Endometrial microvascular endothelial cells (primary cell): ENCODE data around the gene RREB1. TPM values are rescaled to one million over a fixed set of nuclear protein-coding genes. Genes with fewer than 3 reads are reported as not detected.

Experiments used
- in situ Hi-C: cut with HindIII; loops from 2 replicates; pipeline ENCODE4 v1.10.0; 2017; ENCODE audit warnings: low sequenced_read_pairs, low pct_unique_long_range_greater_than_20kb; ENCODE audit errors: inconsistent ontology term
- total RNA-seq: library from RNA; depleted of rRNA; stranded (reverse); fragments of >200 nt; gene quantifications from one replicate; pipeline ENCODE4 v1.2.3, GENCODE V29; 2015; ENCODE audit errors: inconsistent ontology term

Gene RREB1, protein sequence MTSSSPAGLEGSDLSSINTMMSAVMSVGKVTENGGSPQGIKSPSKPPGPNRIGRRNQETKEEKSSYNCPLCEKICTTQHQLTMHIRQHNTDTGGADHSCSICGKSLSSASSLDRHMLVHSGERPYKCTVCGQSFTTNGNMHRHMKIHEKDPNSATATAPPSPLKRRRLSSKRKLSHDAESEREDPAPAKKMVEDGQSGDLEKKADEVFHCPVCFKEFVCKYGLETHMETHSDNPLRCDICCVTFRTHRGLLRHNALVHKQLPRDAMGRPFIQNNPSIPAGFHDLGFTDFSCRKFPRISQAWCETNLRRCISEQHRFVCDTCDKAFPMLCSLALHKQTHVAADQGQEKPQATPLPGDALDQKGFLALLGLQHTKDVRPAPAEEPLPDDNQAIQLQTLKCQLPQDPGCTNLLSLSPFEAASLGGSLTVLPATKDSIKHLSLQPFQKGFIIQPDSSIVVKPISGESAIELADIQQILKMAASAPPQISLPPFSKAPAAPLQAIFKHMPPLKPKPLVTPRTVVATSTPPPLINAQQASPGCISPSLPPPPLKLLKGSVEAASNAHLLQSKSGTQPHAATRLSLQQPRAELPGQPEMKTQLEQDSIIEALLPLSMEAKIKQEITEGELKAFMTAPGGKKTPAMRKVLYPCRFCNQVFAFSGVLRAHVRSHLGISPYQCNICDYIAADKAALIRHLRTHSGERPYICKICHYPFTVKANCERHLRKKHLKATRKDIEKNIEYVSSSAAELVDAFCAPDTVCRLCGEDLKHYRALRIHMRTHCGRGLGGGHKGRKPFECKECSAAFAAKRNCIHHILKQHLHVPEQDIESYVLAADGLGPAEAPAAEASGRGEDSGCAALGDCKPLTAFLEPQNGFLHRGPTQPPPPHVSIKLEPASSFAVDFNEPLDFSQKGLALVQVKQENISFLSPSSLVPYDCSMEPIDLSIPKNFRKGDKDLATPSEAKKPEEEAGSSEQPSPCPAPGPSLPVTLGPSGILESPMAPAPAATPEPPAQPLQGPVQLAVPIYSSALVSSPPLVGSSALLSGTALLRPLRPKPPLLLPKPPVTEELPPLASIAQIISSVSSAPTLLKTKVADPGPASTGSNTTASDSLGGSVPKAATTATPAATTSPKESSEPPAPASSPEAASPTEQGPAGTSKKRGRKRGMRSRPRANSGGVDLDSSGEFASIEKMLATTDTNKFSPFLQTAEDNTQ (N-terminal part only)
- total RNA-seq: 12.4 TPM

GRCh38 chr6:7107578-7108195, at the start of gene RREB1:
TSS of gene RREB1 (plus strand) at chr6:7107961. CDS start at chr6:7181912, 73,951 bp downstream.
- in situ Hi-C loops: no loop called here

DNA sequence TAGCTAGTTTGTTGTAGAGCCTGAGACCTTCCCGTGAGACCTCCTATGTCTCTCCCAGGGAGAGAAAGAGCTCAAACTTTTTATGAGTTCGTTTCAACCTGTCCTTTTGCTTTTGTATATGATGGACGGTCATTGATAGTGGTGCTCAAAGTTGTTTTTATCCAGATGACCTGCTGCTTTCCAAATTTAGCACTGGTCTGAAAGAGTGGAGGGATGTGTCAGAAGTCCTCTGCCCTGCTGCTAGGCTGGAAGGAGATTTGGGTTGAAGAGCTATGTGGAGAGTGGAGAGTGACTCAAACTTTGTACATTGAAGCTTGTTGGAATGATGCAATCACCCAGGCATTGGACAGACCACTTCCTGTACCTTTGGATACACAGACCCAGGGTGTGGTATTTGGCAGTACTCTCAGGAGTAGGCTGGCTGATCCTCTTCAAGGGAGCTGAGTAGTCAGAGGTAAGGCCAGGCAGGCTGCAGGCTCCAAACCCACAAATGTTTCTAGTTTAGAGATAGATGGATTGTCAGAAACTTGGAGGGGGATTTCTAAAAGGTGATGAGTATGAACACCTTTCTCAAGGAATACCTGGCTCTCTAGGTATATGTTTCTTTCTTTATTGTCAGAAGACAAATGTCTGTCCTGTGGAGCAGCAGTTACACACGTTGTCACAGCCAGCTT, 49.4 kb upstream of the RREB1 start:
- in situ Hi-C loops: no loop called here

DNA sequence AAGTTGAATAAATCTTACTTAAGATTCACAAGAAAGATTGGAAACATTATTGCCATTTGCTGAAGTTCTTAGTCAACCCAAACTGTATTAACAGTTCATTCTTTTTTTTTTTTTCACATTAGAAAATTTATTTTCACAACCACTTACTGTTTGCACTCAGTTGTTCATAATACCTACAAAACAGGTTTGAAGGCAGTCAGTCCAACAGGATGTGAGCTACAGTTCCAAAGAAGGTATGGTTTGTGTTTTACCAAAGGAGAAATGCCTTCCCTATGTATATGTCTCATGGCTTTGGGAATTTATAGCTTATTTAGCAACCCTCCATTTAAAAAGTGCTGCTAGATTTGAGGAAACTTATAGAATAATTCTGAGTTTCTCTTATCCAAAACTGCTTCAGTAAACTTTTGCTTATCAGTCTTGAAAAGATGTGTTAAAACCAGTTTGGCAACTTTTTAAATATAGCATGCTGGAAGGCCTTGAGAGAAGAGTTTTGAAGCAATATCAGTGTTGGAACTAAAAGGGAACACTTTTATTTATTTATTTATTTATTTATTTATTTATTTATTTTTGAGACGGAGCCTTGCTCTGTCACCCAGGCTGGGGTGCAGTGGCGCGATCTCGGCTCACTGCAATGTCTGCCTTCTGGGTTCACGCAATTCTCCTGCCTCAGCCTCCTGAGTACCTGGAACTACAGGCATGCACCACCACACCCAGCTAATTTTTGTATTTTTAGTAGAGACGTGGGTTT, 46.8 kb upstream of the RREB1 start:
- in situ Hi-C loops: no loop called here

GRCh38 chr6:7062451-7063162, 45.2 kb upstream of the RREB1 start:
- in situ Hi-C loops: no loop called here

- in situ Hi-C loops: no loop called here
Measured at GRCh38 chr6:7067305-7067704, 40.5 kb upstream of the RREB1 start.

GRCh38 chr6:7071405-7071804, 36.4 kb upstream of the RREB1 start:
- in situ Hi-C loops: no loop called here

DNA sequence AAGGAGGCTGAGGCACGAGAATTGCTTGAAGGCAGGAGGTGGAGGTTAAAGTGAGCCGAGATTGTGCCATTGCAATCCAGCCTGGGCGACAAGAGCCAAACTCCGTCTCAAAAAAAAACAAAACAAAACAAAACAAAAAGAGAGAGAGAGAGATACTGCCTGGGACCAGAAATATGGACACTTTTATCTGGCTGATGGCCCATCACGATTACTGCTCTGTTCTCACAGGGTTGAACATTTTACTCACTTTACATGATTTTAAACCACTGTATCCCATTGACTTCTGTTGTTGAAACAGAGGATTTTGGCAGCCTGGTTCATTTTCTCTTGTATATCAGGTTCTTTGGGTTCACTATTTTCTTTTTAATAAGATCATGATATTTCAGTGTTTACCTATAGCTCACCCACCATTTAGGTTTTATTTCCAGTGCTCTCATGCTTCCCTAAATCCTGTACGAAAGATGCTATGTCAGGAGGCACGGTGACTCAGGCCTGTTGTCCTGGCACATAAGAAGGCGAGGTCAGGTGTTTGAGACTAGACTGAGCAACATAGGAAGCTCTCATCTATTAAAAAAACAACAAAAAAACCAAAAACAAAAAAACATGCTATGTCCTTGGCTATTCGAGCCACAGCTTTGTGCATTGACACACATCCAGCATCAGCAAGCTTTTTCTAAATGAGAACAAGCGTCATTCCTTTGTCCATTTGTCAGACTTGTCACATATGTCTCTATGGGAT, 34.5 kb upstream of the RREB1 start:
- in situ Hi-C loops: no loop called here

DNA sequence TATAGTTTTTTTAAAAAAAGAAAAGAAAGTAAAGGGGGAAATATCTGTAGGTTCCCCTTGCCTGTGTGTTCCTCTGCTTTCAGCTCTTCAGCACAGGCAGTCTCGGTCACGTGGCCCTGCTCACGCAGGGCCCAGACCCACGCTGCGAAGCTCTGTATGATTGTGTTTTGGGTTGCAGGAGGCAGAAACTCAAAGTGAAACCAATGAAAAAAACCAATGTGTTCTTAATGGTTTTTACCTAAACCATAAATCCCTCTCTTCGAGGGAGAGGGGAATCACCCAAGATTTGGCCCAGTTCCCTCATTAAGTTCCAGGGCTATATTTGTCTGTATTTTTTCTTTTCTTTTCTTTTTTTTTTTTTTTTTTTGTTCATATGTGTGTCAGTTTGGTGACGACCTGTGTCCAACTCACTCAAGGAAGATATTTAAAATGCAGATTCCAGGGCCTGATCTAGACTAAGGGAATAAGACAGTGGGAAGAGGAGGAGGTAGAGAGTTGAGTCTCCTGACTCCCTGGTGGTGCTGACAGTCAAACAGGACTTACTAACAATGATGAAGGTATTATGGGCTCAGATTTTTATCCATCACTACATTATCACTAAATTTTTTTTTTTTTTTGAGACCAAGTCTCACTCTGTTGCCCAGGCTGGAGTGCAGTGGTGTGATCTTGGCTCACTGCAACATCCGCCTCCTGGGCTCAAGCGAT, 33.8 kb upstream of the RREB1 start:
- in situ Hi-C loops: no loop called here

- in situ Hi-C loops: no loop called here
Measured at GRCh38 chr6:7074870-7075269, 32.9 kb upstream of the RREB1 start.

- in situ Hi-C loops: no loop called here
Measured at GRCh38 chr6:7075341-7076000, 32.3 kb upstream of the RREB1 start.

GRCh38 chr6:7077856-7078255, 29.9 kb upstream of the RREB1 start:
- in situ Hi-C loops: no loop called here

DNA sequence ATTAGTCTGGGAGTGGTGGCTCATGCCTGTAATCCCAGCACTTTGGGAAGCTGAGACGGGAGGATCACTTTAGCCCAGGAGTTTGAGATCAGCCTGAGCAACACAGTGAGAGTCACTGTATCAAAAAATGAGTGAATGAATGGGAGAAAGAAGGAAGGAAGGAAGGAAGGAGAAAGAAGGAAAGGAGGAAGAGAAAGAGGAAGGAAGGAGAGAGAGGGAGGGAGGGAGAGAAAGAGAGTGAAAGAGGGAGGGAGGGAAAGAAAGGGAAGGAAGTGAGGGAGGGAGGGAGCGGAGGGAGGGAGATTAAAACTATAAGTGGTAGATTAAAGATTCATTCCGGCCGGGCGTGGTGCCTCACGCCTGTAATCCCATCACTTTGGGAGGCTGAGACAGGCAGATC, 28.9 kb upstream of the RREB1 start:
- in situ Hi-C loops: no loop called here

GRCh38 chr6:7080311-7080710, 27.4 kb upstream of the RREB1 start:
- in situ Hi-C loops: no loop called here

DNA sequence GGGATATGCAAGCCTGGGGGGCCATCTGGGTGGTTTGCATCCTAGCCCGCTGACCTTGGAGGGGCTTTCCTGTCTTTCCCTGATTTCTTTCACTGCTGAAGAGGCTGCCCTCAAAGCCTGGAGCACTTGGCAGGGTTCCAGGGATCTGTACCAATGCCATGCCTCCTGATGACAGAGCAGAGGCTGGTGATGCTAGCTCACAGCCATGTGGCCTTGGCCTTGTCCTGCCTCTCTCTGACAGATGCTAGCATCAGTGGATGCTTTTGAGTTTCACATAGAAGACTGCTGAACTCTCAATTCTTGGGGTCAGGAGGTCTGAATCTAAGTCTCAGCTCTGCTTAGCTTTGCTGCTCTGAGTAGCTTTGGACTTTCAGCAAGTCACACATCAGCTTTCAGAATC, 21.9 kb upstream of the RREB1 start:
- in situ Hi-C loops: no loop called here

GRCh38 chr6:7086488-7086887, 21.3 kb upstream of the RREB1 start:
- in situ Hi-C loops: no loop called here

- in situ Hi-C loops: no loop called here
Measured at GRCh38 chr6:7087066-7087465, 20.7 kb upstream of the RREB1 start.
